Measurements from ENCODE around the gene LAMC2.
"Not testable (repeated sequence)": the region's sequence is repeated elsewhere in the genome, so short reads cannot be mapped to it uniquely, and the experiment has no call there.

Gene LAMC2

GRCh38 chr1:183147735-183148134 lies 38.3 kb upstream of the LAMC2 start:
- Histone ChIP-seq H3K4me1 (ENCODE audit: control insufficient read depth in 2 of 2, insufficient read depth in 1 of 2, low read depth in 1 of 2, low read length in 2 of 2) (peaks cover 0 to 1% of the 10 kb centered on the region in 2 donors), H3K9me3 (replicated peaks in 1 of 2; ENCODE audit: control insufficient read depth in 2 of 2, insufficient read depth in 1 of 2, low read depth in 1 of 2, low read length in 2 of 2) (no peaks in the 10 kb centered on the region), H2BK120ac (ENCODE audit: low read depth, low read length) (no peak overlapping the region), H3K27ac (replicated peaks; ENCODE audit: low read length) (no peak overlapping the region), H2BK5ac (ENCODE audit: low read length) (no peak overlapping the region), H3K18ac (ENCODE audit: low read length) (no peak overlapping the region), H3K9ac (ENCODE audit: low read depth, low read length, poor library complexity) (no peak overlapping the region), H2BK12ac (ENCODE audit: low read length) (no peak overlapping the region), H3K36me3 (replicated peaks in 1 of 2; ENCODE audit: control insufficient read depth in 2 of 2, insufficient read depth in 2 of 2, low read length in 2 of 2) (peaks cover 5 to 28% of the 10 kb centered on the region in 2 donors), H3K14ac (ENCODE audit: low read length) (no peak overlapping the region), H3K4ac (ENCODE audit: low read length) (no peak overlapping the region), H2BK15ac (ENCODE audit: low read length) (no peak overlapping the region), H2AFZ (ENCODE audit: low read length) (no peak overlapping the region), H3K4me3 (ENCODE audit: low read length in 2 of 2) (no peak overlapping the region), H2AK5ac (ENCODE audit: low read depth, low read length) (no peak overlapping the region), H4K8ac (ENCODE audit: low read depth, low read length) (no peak overlapping the region), H3K79me1 (ENCODE audit: low read depth, low read length) (no peaks in the 10 kb centered on the region), H3K4me2 (ENCODE audit: insufficient read depth, low read length, poor library complexity, severe bottlenecking) (no peak overlapping the region), H4K91ac (ENCODE audit: low read depth, low read length, poor library complexity) (no peak overlapping the region), H3K23ac (ENCODE audit: low read depth, low read length, poor library complexity) (no peak overlapping the region), H3K27me3 (ENCODE audit: control insufficient read depth in 3 of 3, insufficient read depth in 3 of 3, low read depth in 1 of 3, low read length in 3 of 3) (no peaks in the 10 kb centered on the region)
- no peak for DNase-seq (ENCODE audit: low spot score)
- WGBS, 2 donors (ENCODE audit: extremely low coverage in 2 of 2, insufficient read length in 2 of 2, insufficient replicate concordance in 1 of 2), result no CpG with 5 or more reads among the region's 2 CpGs

GRCh38 chr1:183148599-183148998 lies 37.5 kb upstream of the LAMC2 start:
- no peak overlapping the region for H3K4ac ChIP-seq (ENCODE audit: low read length)
- H3K4me1 ChIP-seq (ENCODE audit: control insufficient read depth in 2 of 2, insufficient read depth in 1 of 2, low read depth in 1 of 2, low read length in 2 of 2), result peaks cover 0 to 1% of the 10 kb centered on the region in 2 donors
- H2BK12ac ChIP-seq (ENCODE audit: low read length), result no peak overlapping the region
- DNase-seq (ENCODE audit: low spot score), result no peak
- H3K9ac ChIP-seq (ENCODE audit: low read depth, low read length, poor library complexity), result no peak overlapping the region
- H2AFZ ChIP-seq (ENCODE audit: low read length), result peak overlapping the region; percentile 16
- no peak overlapping the region for H3K27ac ChIP-seq (replicated peaks; ENCODE audit: low read length)
- H2BK120ac ChIP-seq (ENCODE audit: low read depth, low read length), result no peak overlapping the region
- no peak overlapping the region for H2BK15ac ChIP-seq (ENCODE audit: low read length)
- no peak overlapping the region for H3K4me3 ChIP-seq (ENCODE audit: low read length in 2 of 2)
- H3K9me3 ChIP-seq (replicated peaks in 1 of 2; ENCODE audit: control insufficient read depth in 2 of 2, insufficient read depth in 1 of 2, low read depth in 1 of 2, low read length in 2 of 2), result no peaks in the 10 kb centered on the region
- no peak overlapping the region for H4K8ac ChIP-seq (ENCODE audit: low read depth, low read length)
- H3K4me2 ChIP-seq (ENCODE audit: insufficient read depth, low read length, poor library complexity, severe bottlenecking), result no peak overlapping the region
- no peak overlapping the region for H4K91ac ChIP-seq (ENCODE audit: low read depth, low read length, poor library complexity)
- H2AK5ac ChIP-seq (ENCODE audit: low read depth, low read length), result no peak overlapping the region
- no peaks in the 10 kb centered on the region for H3K27me3 ChIP-seq (ENCODE audit: control insufficient read depth in 3 of 3, insufficient read depth in 3 of 3, low read depth in 1 of 3, low read length in 3 of 3)
- H3K14ac ChIP-seq (ENCODE audit: low read length), result no peak overlapping the region
- WGBS, 2 donors (ENCODE audit: extremely low coverage in 2 of 2, insufficient read length in 2 of 2, insufficient replicate concordance in 1 of 2), result no CpG with 5 or more reads among the region's 5 CpGs
- H2BK5ac ChIP-seq (ENCODE audit: low read length), result no peak overlapping the region
- H3K18ac ChIP-seq (ENCODE audit: low read length), result no peak overlapping the region
- H3K23ac ChIP-seq (ENCODE audit: low read depth, low read length, poor library complexity), result no peak overlapping the region
- peaks cover 1 to 19% of the 10 kb centered on the region in 2 donors for H3K36me3 ChIP-seq (replicated peaks in 1 of 2; ENCODE audit: control insufficient read depth in 2 of 2, insufficient read depth in 2 of 2, low read length in 2 of 2)
- H3K79me1 ChIP-seq (ENCODE audit: low read depth, low read length), result no peaks in the 10 kb centered on the region

- H2AK5ac ChIP-seq (ENCODE audit: low read depth, low read length), result no peak overlapping the region
Measured at GRCh38 chr1:183149273-183149672, 36.8 kb upstream of the LAMC2 start.

GRCh38 chr1:183150032-183150431 lies 36.0 kb upstream of the LAMC2 start:
- not testable (repeated sequence) for H3K4me2 ChIP-seq (ENCODE audit: insufficient read depth, low read length, poor library complexity, severe bottlenecking); H2BK120ac ChIP-seq (ENCODE audit: low read depth, low read length); H3K18ac ChIP-seq (ENCODE audit: low read length); H3K27ac ChIP-seq (replicated peaks; ENCODE audit: low read length); H3K79me1 ChIP-seq (ENCODE audit: low read depth, low read length); H3K4me1 ChIP-seq (ENCODE audit: control insufficient read depth in 2 of 2, insufficient read depth in 1 of 2, low read depth in 1 of 2, low read length in 2 of 2); H3K23ac ChIP-seq (ENCODE audit: low read depth, low read length, poor library complexity); H4K91ac ChIP-seq (ENCODE audit: low read depth, low read length, poor library complexity); H3K9me3 ChIP-seq (replicated peaks in 1 of 2; ENCODE audit: control insufficient read depth in 2 of 2, insufficient read depth in 1 of 2, low read depth in 1 of 2, low read length in 2 of 2); H2AK5ac ChIP-seq (ENCODE audit: low read depth, low read length); H3K27me3 ChIP-seq (ENCODE audit: control insufficient read depth in 3 of 3, insufficient read depth in 3 of 3, low read depth in 1 of 3, low read length in 3 of 3); H2AFZ ChIP-seq (ENCODE audit: low read length); H3K4ac ChIP-seq (ENCODE audit: low read length); H2BK5ac ChIP-seq (ENCODE audit: low read length); H2BK12ac ChIP-seq (ENCODE audit: low read length); H3K4me3 ChIP-seq (ENCODE audit: low read length in 2 of 2); H2BK15ac ChIP-seq (ENCODE audit: low read length); H4K8ac ChIP-seq (ENCODE audit: low read depth, low read length); H3K36me3 ChIP-seq (replicated peaks in 1 of 2; ENCODE audit: control insufficient read depth in 2 of 2, insufficient read depth in 2 of 2, low read length in 2 of 2); DNase-seq (ENCODE audit: low spot score); H3K9ac ChIP-seq (ENCODE audit: low read depth, low read length, poor library complexity)
- no CpG with 5 or more reads among the region's 1 CpG for WGBS, 2 donors (ENCODE audit: extremely low coverage in 2 of 2, insufficient read length in 2 of 2, insufficient replicate concordance in 1 of 2)
- H3K14ac ChIP-seq (ENCODE audit: low read length), result peak overlapping the region; percentile 38

More at GRCh38 chr1:183149273-183149672, 36.8 kb upstream of the LAMC2 start:
- Histone ChIP-seq H3K14ac (ENCODE audit: low read length) (no peak overlapping the region), H2BK15ac (ENCODE audit: low read length) (no peak overlapping the region), H2BK120ac (ENCODE audit: low read depth, low read length) (no peak overlapping the region), H3K4ac (ENCODE audit: low read length) (no peak overlapping the region), H2AFZ (ENCODE audit: low read length) (no peak overlapping the region), H3K23ac (ENCODE audit: low read depth, low read length, poor library complexity) (no peak overlapping the region), H3K36me3 (replicated peaks in 1 of 2; ENCODE audit: control insufficient read depth in 2 of 2, insufficient read depth in 2 of 2, low read length in 2 of 2) (peaks cover 1 to 13% of the 10 kb centered on the region in 2 donors), H3K27ac (replicated peaks; ENCODE audit: low read length) (no peak overlapping the region), H2BK12ac (ENCODE audit: low read length) (no peak overlapping the region), H2BK5ac (ENCODE audit: low read length) (no peak overlapping the region), H3K27me3 (ENCODE audit: control insufficient read depth in 3 of 3, insufficient read depth in 3 of 3, low read depth in 1 of 3, low read length in 3 of 3) (no peaks in the 10 kb centered on the region), H3K79me1 (ENCODE audit: low read depth, low read length) (no peaks in the 10 kb centered on the region), H3K9me3 (replicated peaks in 1 of 2; ENCODE audit: control insufficient read depth in 2 of 2, insufficient read depth in 1 of 2, low read depth in 1 of 2, low read length in 2 of 2) (no peaks in the 10 kb centered on the region), H3K18ac (ENCODE audit: low read length) (no peak overlapping the region), H4K8ac (ENCODE audit: low read depth, low read length) (no peak overlapping the region), H4K91ac (ENCODE audit: low read depth, low read length, poor library complexity) (no peak overlapping the region), H3K4me3 (ENCODE audit: low read length in 2 of 2) (no peak overlapping the region), H3K4me2 (ENCODE audit: insufficient read depth, low read length, poor library complexity, severe bottlenecking) (no peak overlapping the region), H3K4me1 (ENCODE audit: control insufficient read depth in 2 of 2, insufficient read depth in 1 of 2, low read depth in 1 of 2, low read length in 2 of 2) (peaks cover 0 to 1% of the 10 kb centered on the region in 2 donors), H3K9ac (ENCODE audit: low read depth, low read length, poor library complexity) (peak overlapping the region; percentile 47)
- no peak for DNase-seq (ENCODE audit: low spot score)
- WGBS, 2 donors (ENCODE audit: extremely low coverage in 2 of 2, insufficient read length in 2 of 2, insufficient replicate concordance in 1 of 2), result no CpG with 5 or more reads among the region's 1 CpG

Measured in neuronal stem cell (in vitro differentiated cells).